Liver (tissue), 3 donors: ENCODE results near the gene GBE1.

ENCODE experiments used
- CTCF ChIP-seq: fragments of 150-350 bp; IDR thresholded peaks from 2 replicates; pipeline ENCODE4 v1.5.1; 2017; ENCODE audit warnings: improper control_type of control experiment, low read depth, low read length; ENCODE audit not compliant: missing input control
- RAD21 ChIP-seq, 2 donors: IDR thresholded peaks; 2 replicates each; pipeline ENCODE4 v1.6.1; 2016; ENCODE audit warnings: antibody characterized with exemption in 2 of 2, mild to moderate bottlenecking in 2 of 2
- donor health status: healthy.
- donor health status: healthy.

GRCh38 chr3:81741216-81741615 lies 20.2 kb downstream of the GBE1 start:
- no peak for TF ChIP-seq RAD21 (IDR thresholded peaks at IDR 0.05)
- TF ChIP-seq CTCF: no peak
